RWPE2 (cell line): ENCODE measurements around the gene FRMD3.

ENCODE experiments used
- ATAC-seq: fragments of 200-7000 bp; cut with Tn5 transposase; 3 replicates; pipeline ENCODE4 v1.9.1; 2021; ENCODE audit warnings: low read depth
- DNase-seq: peaks from one replicate; pipeline ENCODE4 v3.0.0-alpha.2; 2020; ENCODE audit warnings: low spot score
- H3K27ac ChIP-seq: fragments of 450-650 bp; 2 replicates; pipeline ENCODE4 v1.5.1; 2017; ENCODE audit warnings: mild to moderate bottlenecking; ENCODE audit not compliant: poor library complexity, severe bottlenecking
- H3K27me3 ChIP-seq: fragments of 250-450 bp; sonication (Bioruptor Pico); 2 replicates; pipeline ENCODE4 v1.5.1; 2021; ENCODE audit warnings: mild to moderate bottlenecking, moderate library complexity; ENCODE audit not compliant: insufficient read depth, poor library complexity, severe bottlenecking
- H3K36me3 ChIP-seq: fragments of 250-450 bp; sonication (Bioruptor Pico); 2 replicates; pipeline ENCODE4 v1.5.1; 2020; ENCODE audit warnings: low read depth, mild to moderate bottlenecking, moderate library complexity
- H3K4me1 ChIP-seq: fragments of 250-450 bp; sonication (Bioruptor Pico); 2 replicates; pipeline ENCODE4 v1.5.1; 2021; ENCODE audit warnings: mild to moderate bottlenecking, moderate library complexity; ENCODE audit not compliant: insufficient read depth, poor library complexity, severe bottlenecking
- H3K4me3 ChIP-seq: fragments of 250-450 bp; sonication (Bioruptor Pico); 2 replicates; pipeline ENCODE4 v1.5.1; 2021; ENCODE audit warnings: mild to moderate bottlenecking, moderate library complexity; ENCODE audit not compliant: severe bottlenecking
- H3K9me3 ChIP-seq: fragments of 250-450 bp; sonication (Bioruptor Pico); 2 replicates; pipeline ENCODE4 v1.5.1; 2021; ENCODE audit warnings: mild to moderate bottlenecking, moderate library complexity; ENCODE audit not compliant: severe bottlenecking
- TF ChIP-seq, protein P1 (sequence below): fragments of 450-650 bp; IDR thresholded peaks from one replicate; pipeline ENCODE4 v1.5.1; 2017; ENCODE audit warnings: mild to moderate bottlenecking, moderate library complexity; ENCODE audit not compliant: poor library complexity, severe bottlenecking

The FRMD3 gene

DNA sequence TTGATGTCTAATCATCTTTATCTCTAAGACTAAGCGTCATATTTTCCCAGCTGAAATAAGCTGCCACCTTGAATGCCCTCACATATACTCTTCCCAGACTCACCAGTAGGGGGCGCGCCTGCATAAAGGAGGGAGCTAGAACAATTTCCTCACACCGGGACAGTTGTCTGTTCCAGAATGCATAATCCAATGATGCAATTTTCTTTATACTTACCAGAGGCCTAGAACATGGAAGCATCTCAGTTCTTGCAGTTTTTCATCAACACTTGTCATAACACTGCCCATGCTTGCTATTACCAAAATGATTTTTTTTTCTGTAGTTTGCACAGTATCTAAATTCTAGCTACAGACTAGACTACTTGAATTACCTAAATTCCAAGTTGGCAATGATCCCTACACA is 203.9 kb downstream of the FRMD3 start:
- no peaks in the 10 kb centered on the region for H3K4me1 ChIP-seq
- no peak for DNase-seq
- TF ChIP-seq, protein P1, sequence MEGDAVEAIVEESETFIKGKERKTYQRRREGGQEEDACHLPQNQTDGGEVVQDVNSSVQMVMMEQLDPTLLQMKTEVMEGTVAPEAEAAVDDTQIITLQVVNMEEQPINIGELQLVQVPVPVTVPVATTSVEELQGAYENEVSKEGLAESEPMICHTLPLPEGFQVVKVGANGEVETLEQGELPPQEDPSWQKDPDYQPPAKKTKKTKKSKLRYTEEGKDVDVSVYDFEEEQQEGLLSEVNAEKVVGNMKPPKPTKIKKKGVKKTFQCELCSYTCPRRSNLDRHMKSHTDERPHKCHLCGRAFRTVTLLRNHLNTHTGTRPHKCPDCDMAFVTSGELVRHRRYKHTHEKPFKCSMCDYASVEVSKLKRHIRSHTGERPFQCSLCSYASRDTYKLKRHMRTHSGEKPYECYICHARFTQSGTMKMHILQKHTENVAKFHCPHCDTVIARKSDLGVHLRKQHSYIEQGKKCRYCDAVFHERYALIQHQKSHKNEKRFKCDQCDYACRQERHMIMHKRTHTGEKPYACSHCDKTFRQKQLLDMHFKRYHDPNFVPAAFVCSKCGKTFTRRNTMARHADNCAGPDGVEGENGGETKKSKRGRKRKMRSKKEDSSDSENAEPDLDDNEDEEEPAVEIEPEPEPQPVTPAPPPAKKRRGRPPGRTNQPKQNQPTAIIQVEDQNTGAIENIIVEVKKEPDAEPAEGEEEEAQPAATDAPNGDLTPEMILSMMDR: peak; percentile 69
- no peaks in the 10 kb centered on the region for H3K27me3 ChIP-seq
- no peaks in the 10 kb centered on the region for H3K9me3 ChIP-seq
- H3K36me3 ChIP-seq: no peaks in the 10 kb centered on the region
- H3K4me3 ChIP-seq: no peak overlapping the region
- no peak overlapping the region for H3K27ac ChIP-seq
- ATAC-seq: peak; percentile 59

- Histone ChIP-seq H3K9me3 (no peaks in the 10 kb centered on the region), H3K27ac (no peak overlapping the region), H3K4me3 (no peak overlapping the region), H3K4me1 (no peaks in the 10 kb centered on the region), H3K27me3 (no peaks in the 10 kb centered on the region), H3K36me3 (no peaks in the 10 kb centered on the region)
- ATAC-seq (no peak), DNase-seq (no peak)
- TF ChIP-seq, protein P1: no peak
Observed at GRCh38 chr9:83330207-83331196, 207.7 kb downstream of the FRMD3 start.

DNA sequence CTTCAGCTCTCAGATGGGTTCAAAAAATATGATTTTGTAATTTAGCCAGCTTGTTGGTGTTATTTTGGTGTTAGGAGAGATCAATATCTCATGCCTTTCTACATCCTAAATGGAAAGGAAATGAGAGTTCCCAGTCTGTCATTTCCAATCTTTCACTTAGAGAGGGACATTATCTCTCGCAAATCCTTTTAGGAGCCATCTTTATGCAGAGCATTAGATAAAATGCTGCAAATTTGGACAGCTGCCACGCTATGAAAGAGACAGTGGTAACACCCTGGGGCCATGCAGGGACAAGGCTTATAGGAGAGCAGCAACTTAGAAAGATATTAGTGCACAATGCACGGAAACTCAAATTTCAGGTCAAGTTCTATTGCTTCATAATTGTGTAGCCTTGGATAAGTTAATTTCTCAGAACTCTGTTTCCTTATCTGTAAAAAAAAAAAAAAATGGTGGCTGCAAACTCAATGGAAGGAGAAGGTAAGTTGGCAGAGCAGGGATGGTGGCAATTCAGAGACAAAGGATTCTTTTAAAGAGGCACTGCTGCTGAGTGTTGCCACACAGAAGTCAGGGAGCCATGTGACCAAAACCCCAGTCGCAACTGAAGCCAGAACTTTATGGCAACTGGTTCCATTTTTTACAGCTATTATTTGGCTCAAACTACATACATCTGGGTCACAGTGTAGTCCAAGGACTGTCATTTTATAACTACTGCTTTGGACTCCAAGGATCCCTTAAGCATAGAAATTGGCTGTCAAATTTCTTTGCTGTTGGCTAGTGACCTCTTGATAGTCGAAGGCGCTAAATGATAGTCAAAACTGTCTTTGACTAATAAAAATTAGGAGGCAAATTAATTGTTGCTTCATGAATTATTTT is 210.2 kb downstream of the FRMD3 start:
- TF ChIP-seq, protein P1: no peak
- H3K27me3 ChIP-seq: no peaks in the 10 kb centered on the region
- H3K4me3 ChIP-seq: no peak overlapping the region
- H3K36me3 ChIP-seq: no peaks in the 10 kb centered on the region
- no peak for DNase-seq
- no peaks in the 10 kb centered on the region for H3K9me3 ChIP-seq
- ATAC-seq: no peak
- H3K27ac ChIP-seq: no peak overlapping the region
- no peaks in the 10 kb centered on the region for H3K4me1 ChIP-seq

DNA sequence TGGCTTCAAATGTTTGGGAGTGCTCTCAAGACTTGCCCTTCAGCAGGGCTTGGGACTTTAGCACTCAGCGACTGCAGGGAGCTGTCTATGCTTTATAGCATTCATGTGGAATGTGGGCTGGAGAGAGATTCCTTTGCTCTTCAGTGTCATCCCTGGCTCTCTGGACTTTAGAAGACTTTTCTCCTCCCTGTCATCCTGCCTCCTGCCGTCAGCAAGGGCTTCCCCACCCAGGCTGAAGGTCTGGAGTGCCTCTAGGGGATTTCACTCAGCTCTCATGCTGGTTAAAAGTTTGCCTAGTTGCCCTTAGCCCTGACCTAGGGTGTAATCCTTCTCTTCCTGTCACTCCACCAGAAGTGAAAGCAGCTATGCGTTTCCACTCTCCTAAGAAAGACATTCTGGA is 210.9 kb downstream of the FRMD3 start:
- no peak overlapping the region for H3K4me3 ChIP-seq

More for the DNA sequence above, 210.9 kb downstream of the FRMD3 start:
- Histone ChIP-seq H3K27ac (no peak overlapping the region), H3K36me3 (no peaks in the 10 kb centered on the region), H3K27me3 (no peaks in the 10 kb centered on the region), H3K9me3 (no peaks in the 10 kb centered on the region), H3K4me1 (no peaks in the 10 kb centered on the region)
- DNase-seq (no peak), ATAC-seq (no peak)
- TF ChIP-seq, protein P1: no peak
